ENCODE data around the gene SIM1. TPM values are rescaled to one million over a fixed set of nuclear protein-coding genes. Genes with fewer than 3 reads are reported as not detected.

SIM1 gene
- total and polyA plus RNA-seq, 12 donors: not detected

GRCh38 chr6:100485268-100485667 lies 20.5 kb upstream of the SIM1 start:
- ATAC-seq (no peak), DNase-seq (no peak)
- intact Hi-C loops (cut with DNase I): loop anchor here in 1 of 10 donors (10.0 kb wide), 1 partner anchor 370 kb away; no protein-coding TSS in a partner anchor
- H3K27ac ChIP-seq: no peak overlapping the region
- no peaks in the 10 kb centered on the region for H3K36me3 ChIP-seq
- peaks cover 0 to 60% (median 19%) of the 10 kb centered on the region in 7 donors for H3K27me3 ChIP-seq
- no peak overlapping the region for H3K4me3 ChIP-seq
- no peaks in the 10 kb centered on the region for H3K4me1 ChIP-seq
- TF ChIP-seq, protein P1, sequence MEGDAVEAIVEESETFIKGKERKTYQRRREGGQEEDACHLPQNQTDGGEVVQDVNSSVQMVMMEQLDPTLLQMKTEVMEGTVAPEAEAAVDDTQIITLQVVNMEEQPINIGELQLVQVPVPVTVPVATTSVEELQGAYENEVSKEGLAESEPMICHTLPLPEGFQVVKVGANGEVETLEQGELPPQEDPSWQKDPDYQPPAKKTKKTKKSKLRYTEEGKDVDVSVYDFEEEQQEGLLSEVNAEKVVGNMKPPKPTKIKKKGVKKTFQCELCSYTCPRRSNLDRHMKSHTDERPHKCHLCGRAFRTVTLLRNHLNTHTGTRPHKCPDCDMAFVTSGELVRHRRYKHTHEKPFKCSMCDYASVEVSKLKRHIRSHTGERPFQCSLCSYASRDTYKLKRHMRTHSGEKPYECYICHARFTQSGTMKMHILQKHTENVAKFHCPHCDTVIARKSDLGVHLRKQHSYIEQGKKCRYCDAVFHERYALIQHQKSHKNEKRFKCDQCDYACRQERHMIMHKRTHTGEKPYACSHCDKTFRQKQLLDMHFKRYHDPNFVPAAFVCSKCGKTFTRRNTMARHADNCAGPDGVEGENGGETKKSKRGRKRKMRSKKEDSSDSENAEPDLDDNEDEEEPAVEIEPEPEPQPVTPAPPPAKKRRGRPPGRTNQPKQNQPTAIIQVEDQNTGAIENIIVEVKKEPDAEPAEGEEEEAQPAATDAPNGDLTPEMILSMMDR (IDR thresholded peaks at IDR 0.05): no peak
- H3K9me3 ChIP-seq: no peaks in the 10 kb centered on the region

DNA sequence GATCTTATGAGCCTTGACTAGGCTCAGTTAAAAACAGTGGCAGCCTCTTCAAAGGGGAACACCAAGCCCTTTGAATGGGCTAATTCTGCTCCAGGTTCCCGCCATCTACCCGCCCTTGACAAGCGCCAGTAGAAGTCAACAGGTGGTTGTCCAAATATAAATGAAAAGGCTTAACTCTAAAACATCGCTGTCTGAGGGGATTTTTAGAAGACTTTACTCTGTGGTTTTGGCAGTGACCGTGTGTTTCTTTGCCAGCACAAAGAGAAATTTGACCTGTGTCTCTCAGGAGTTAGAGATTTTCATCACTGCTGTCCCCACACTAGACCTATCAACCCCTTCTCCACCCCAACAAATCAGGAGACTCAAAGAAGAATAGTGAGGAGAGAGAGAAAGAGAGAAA lies 19.8 kb upstream of the SIM1 start:
- intact Hi-C loops (cut with DNase I): loop anchor here in 3 of 10 donors (5.0 to 10.0 kb wide), 2 partner anchors 367 to 370 kb away; no protein-coding TSS in a partner anchor
- ATAC-seq (no peak), DNase-seq (no peak)
- Histone ChIP-seq H3K27ac (no peak overlapping the region), H3K4me1 (no peaks in the 10 kb centered on the region), H3K36me3 (no peaks in the 10 kb centered on the region), H3K4me3 (no peak overlapping the region), H3K27me3 (peaks cover 0 to 54% (median 19%) of the 10 kb centered on the region in 7 donors), H3K9me3 (no peaks in the 10 kb centered on the region)
- TF ChIP-seq, protein P1 (IDR thresholded peaks at IDR 0.05): no peak
- 80 to 87% methylated on average over 5 of the region's 5 CpGs for WGBS, 2 donors

DNA sequence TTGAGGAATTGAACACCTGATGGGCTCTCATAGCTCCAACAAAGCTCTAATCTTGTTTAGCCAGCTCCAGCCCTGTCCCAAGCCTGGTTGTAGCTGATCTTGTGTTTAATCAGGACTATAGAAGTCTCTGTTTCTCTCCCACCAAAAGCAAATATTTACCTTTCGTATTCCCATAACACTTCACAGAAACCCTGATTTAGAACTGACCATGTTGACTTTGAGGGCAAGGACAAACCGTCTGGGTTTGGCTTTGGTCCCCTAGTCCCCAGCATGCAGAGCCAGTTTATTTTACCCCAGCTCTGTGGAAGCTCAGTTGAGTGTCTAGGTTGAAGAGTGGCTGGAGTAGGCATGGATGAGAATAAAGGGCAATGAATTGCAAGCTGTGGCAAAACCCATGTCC lies 18.0 kb upstream of the SIM1 start:
- no peaks in the 10 kb centered on the region for H3K36me3 ChIP-seq
- peaks cover 0 to 46% (median 18%) of the 10 kb centered on the region in 7 donors for H3K27me3 ChIP-seq
- no peaks in the 10 kb centered on the region for H3K4me1 ChIP-seq
- no peaks in the 10 kb centered on the region for H3K9me3 ChIP-seq
- intact Hi-C loops (cut with DNase I): loop anchor here in 3 of 10 donors (5.0 to 10.0 kb wide), 2 partner anchors 365 to 368 kb away; no protein-coding TSS in a partner anchor
- DNase-seq: no peak
- H3K27ac ChIP-seq: no peak overlapping the region
- TF ChIP-seq, protein P1 (IDR thresholded peaks at IDR 0.05): no peak
- WGBS, 2 donors: 53 to 62% methylated on average over 2 of the region's 2 CpGs
- ATAC-seq: no peak
- H3K4me3 ChIP-seq: no peak overlapping the region

- ATAC-seq: peak in 2 of 8 donors; percentile 44 to 49
- no peak for DNase-seq
- no peaks in the 10 kb centered on the region for H3K36me3 ChIP-seq
- 58 to 63% methylated on average over 3 of the region's 3 CpGs for WGBS, 2 donors
- intact Hi-C loops (cut with DNase I): loop anchor here (1.0 to 10.0 kb wide), 9 partner anchors 362 to 477 kb away; no protein-coding TSS in a partner anchor
- H3K4me3 ChIP-seq: no peak overlapping the region
- no peaks in the 10 kb centered on the region for H3K4me1 ChIP-seq
- TF ChIP-seq, protein P1 (IDR thresholded peaks at IDR 0.05): peak; percentile 30 to 78 (median 68)
- H3K27ac ChIP-seq: no peak overlapping the region
- H3K27me3 ChIP-seq: peaks cover 0 to 55% (median 23%) of the 10 kb centered on the region in 7 donors
- H3K9me3 ChIP-seq: no peaks in the 10 kb centered on the region
Observed at GRCh38 chr6:100479179-100480035, 14.7 kb upstream of the SIM1 start.

All from heart right ventricle (tissue), 16 donors.